CD4-positive, alpha-beta T cell (primary cell): ENCODE data around the gene TACO1. TPM values are rescaled to one million over a fixed set of nuclear protein-coding genes. Genes with fewer than 3 reads are reported as not detected.
A peak's percentile ranks its signal among the peaks of the same experiment; 100 is the strongest.

Source experiments
- ATAC-seq: fragments of 200-7000 bp; cut with Tn5 transposase; one replicate; pipeline ENCODE4 v1.10.0; 2022; ENCODE audit warnings: mild to moderate bottlenecking; ENCODE audit not compliant: poor library complexity
- CTCF ChIA-PET: fragments of 350-600 bp; sonication (Branson Sonifier 250); formaldehyde crosslinking; loops from one replicate; lab custom pipeline; 2021; ENCODE audit warnings: antibody characterized with exemption, inconsistent platforms; lab: Charles Lee
- POLR2A ChIA-PET: fragments of 350-600 bp; sonication (Branson Sonifier 250); formaldehyde crosslinking; loops from one replicate; lab custom pipeline; 2021; ENCODE audit warnings: antibody characterized with exemption, inconsistent platforms; lab: Charles Lee
- DNase-seq, 14 experiments: peaks; one replicate each; pipeline ENCODE4 v3.0.0-alpha.2; 2013 to 2020; ENCODE audit warnings: mixed read lengths in 2 of 14
- H3K27ac ChIP-seq, 2 donors: one replicate each; pipeline versions ENCODE4 v1.5.1 to v1.7.0; 2013; ENCODE audit warnings: low read length in 2 of 2, low read depth in 1 of 2, mild to moderate bottlenecking in 1 of 2
- H3K27me3 ChIP-seq, 2 experiments: 1 replicate in 1 of 2; 2 replicates in 1 of 2; pipeline versions ENCODE4 v1.6.1 to v1.7.0; 2013; ENCODE audit warnings: low read length in 2 of 2, control low read depth in 1 of 2, mild to moderate bottlenecking in 1 of 2, moderate library complexity in 1 of 2; ENCODE audit not compliant: insufficient read depth in 2 of 2, control insufficient read depth in 1 of 2
- H3K36me3 ChIP-seq: one replicate; pipeline ENCODE4 v1.6.1; 2013; ENCODE audit warnings: low read length, control low read depth; ENCODE audit not compliant: insufficient read depth
- H3K4me1 ChIP-seq: one replicate; pipeline ENCODE4 v1.6.1; 2013; ENCODE audit warnings: low read length, control low read depth; ENCODE audit not compliant: insufficient read depth
- H3K4me3 ChIP-seq: one replicate; pipeline ENCODE4 v1.5.1; 2013; ENCODE audit warnings: mild to moderate bottlenecking, low read length, moderate library complexity
- H3K9me3 ChIP-seq, 2 experiments: 1 replicate in 1 of 2; 2 replicates in 1 of 2; pipeline versions ENCODE4 v1.6.1 to v1.7.0; 2013; ENCODE audit warnings: low read length in 2 of 2, mild to moderate bottlenecking in 2 of 2, control low read depth in 1 of 2, moderate library complexity in 1 of 2; ENCODE audit not compliant: control insufficient read depth in 1 of 2, insufficient read depth in 1 of 2
- H3K27ac Mint-ChIP-seq: one replicate; pipeline ENCODE4 v1.8.0; 2020; ENCODE audit warnings: mixed read lengths
- H3K27me3 Mint-ChIP-seq: one replicate; pipeline ENCODE4 v1.8.0; 2021; ENCODE audit warnings: mixed read lengths
- H3K36me3 Mint-ChIP-seq: one replicate; pipeline ENCODE4 v1.8.0; 2021; ENCODE audit warnings: low read depth, mixed read lengths
- H3K4me1 Mint-ChIP-seq: one replicate; pipeline ENCODE4 v1.8.0; 2021; ENCODE audit warnings: low read depth, mixed read lengths
- H3K4me3 Mint-ChIP-seq: one replicate; pipeline ENCODE4 v1.8.0; 2020; ENCODE audit warnings: mild to moderate bottlenecking, mixed read lengths
- H3K9me3 Mint-ChIP-seq: one replicate; pipeline ENCODE4 v1.8.0; 2020; ENCODE audit warnings: mixed read lengths
- intact Hi-C, 2 experiments: fragments of 100-400 bp; cut with DNase I in 1 of 2; cut with micrococcal nuclease in 1 of 2; formaldehyde crosslinking; loops; one replicate each; pipeline versions ENCODE4 v1.15.1 to v1.9.0; 2023 to 2025; cut with DNase I, micrococcal nuclease
- total RNA-seq, 174 experiments: library from RNA in 2 of 174; stranded (reverse) in 2 of 174; gene quantifications; one replicate each; pipeline ENCODE4 v1.2.3 and lab custom pipeline; 2021 to 2026
- TF ChIP-seq, protein P1 (sequence below): fragments of 200-600 bp; IDR thresholded peaks from one replicate; pipeline ENCODE4 v1.8.0; 2022; ENCODE audit warnings: antibody characterized with exemption, mild to moderate bottlenecking

Gene TACO1
- total RNA-seq, 2 experiments from 2014 or later = 11.3 to 13.2 TPM

GRCh38 chr17:63578027-63578768 is 22.5 kb upstream of the TACO1 start:
- Histone ChIP-seq H3K27ac (no peak overlapping the region), H3K27me3 (no peaks in the 10 kb centered on the region), H3K4me3 (no peak overlapping the region), H3K4me1 (peaks cover 2% of the 10 kb centered on the region), H3K9me3 (no peaks in the 10 kb centered on the region), H3K36me3 (peaks cover 56% of the 10 kb centered on the region)
- no peak for ATAC-seq
- no peaks in the 10 kb centered on the region for H3K27me3 Mint-ChIP-seq
- no peak for DNase-seq
- peaks cover 76% of the 10 kb centered on the region for H3K36me3 Mint-ChIP-seq
- no peak overlapping the region for H3K4me3 Mint-ChIP-seq
- no peaks in the 10 kb centered on the region for H3K9me3 Mint-ChIP-seq
- no peak overlapping the region for H3K27ac Mint-ChIP-seq
- TF ChIP-seq, protein P1, sequence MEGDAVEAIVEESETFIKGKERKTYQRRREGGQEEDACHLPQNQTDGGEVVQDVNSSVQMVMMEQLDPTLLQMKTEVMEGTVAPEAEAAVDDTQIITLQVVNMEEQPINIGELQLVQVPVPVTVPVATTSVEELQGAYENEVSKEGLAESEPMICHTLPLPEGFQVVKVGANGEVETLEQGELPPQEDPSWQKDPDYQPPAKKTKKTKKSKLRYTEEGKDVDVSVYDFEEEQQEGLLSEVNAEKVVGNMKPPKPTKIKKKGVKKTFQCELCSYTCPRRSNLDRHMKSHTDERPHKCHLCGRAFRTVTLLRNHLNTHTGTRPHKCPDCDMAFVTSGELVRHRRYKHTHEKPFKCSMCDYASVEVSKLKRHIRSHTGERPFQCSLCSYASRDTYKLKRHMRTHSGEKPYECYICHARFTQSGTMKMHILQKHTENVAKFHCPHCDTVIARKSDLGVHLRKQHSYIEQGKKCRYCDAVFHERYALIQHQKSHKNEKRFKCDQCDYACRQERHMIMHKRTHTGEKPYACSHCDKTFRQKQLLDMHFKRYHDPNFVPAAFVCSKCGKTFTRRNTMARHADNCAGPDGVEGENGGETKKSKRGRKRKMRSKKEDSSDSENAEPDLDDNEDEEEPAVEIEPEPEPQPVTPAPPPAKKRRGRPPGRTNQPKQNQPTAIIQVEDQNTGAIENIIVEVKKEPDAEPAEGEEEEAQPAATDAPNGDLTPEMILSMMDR = no peak
- peaks cover 33% of the 10 kb centered on the region for H3K4me1 Mint-ChIP-seq
- intact Hi-C loops = no loop called here
- CTCF ChIA-PET = no interaction called here
- POLR2A ChIA-PET = no interaction called here

DNA sequence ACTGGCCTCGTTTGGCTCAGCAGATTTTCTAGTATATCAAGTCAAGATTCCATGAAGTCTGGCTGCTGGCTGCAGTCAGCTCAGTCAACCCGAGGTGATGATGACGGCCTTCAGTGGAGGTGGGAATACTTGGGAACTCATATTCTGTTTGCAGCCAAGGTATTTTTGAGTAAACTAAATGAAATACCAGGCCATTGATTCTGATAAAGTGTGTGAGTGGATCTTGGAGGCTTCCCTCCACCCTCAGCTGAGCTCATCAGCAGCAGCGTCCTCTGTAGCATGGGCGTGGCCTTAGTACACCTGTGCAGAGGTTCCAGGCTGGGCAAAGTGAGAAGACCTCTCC is 22.0 kb upstream of the TACO1 start:
- Histone ChIP-seq H3K27ac (no peak overlapping the region), H3K4me3 (no peak overlapping the region), H3K36me3 (peaks cover 62% of the 10 kb centered on the region), H3K9me3 (no peaks in the 10 kb centered on the region), H3K27me3 (no peaks in the 10 kb centered on the region), H3K4me1 (peaks cover 2% of the 10 kb centered on the region)
- TF ChIP-seq, protein P1 = no peak
- Mint-ChIP-seq H3K4me3 (no peak overlapping the region), H3K36me3 (peaks cover 81% of the 10 kb centered on the region), H3K27me3 (no peaks in the 10 kb centered on the region), H3K4me1 (peaks cover 36% of the 10 kb centered on the region), H3K9me3 (no peaks in the 10 kb centered on the region), H3K27ac (no peak overlapping the region)
- no peak for DNase-seq
- no peak for ATAC-seq
- intact Hi-C loops = no loop called here
- CTCF ChIA-PET = no interaction called here
- POLR2A ChIA-PET = no interaction called here

DNA sequence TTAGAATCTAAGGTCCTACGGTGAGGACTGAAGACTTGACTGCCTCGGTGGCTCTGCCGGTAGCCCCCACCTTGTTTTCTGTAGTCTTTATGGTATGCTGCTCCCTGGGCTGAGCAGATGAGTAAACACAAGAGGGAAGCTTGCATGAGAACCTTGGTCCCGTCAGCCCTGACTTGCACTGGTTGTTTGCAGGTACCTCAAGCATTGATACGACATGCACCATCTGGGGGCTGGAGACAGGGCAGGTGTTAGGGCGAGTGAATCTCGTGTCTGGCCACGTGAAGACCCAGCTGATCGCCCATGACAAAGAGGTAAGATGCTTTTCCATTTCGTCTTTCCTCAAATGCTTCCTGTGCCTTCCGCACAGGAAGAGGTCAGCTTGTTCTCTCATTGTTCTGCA is 21.1 kb upstream of the TACO1 start:
- Mint-ChIP-seq H3K4me1 (peaks cover 30% of the 10 kb centered on the region), H3K4me3 (no peak overlapping the region), H3K27me3 (no peaks in the 10 kb centered on the region), H3K27ac (peak overlapping the region; percentile 39), H3K36me3 (peaks cover 84% of the 10 kb centered on the region), H3K9me3 (no peaks in the 10 kb centered on the region)
- H3K4me3 ChIP-seq = no peak overlapping the region
- H3K9me3 ChIP-seq = no peaks in the 10 kb centered on the region
- CTCF ChIA-PET = interaction anchor here (0.7 kb wide), 1 partner anchor 115 kb away, joined by 3 read pairs; no protein-coding TSS in a partner anchor
- H3K27ac ChIP-seq = no peak overlapping the region
- peaks cover 8% of the 10 kb centered on the region for H3K4me1 ChIP-seq
- ATAC-seq (no peak), DNase-seq (no peak)
- TF ChIP-seq, protein P1 = no peak
- no peaks in the 10 kb centered on the region for H3K27me3 ChIP-seq
- POLR2A ChIA-PET = no interaction called here
- intact Hi-C loops = no loop called here
- peaks cover 64% of the 10 kb centered on the region for H3K36me3 ChIP-seq
